ENCODE measurements around the gene NOVA2. TPM values are rescaled to one million over a fixed set of nuclear protein-coding genes. Genes with fewer than 3 reads are reported as not detected.

The NOVA2 gene
- polyA plus RNA-seq, 1 of the 3 experiments (the other 2 are of a cell fraction) = 1.9 TPM

GRCh38 chr19:45976178-45976577 lies 2.5 kb upstream of the NOVA2 start:
- H2AFZ ChIP-seq (ENCODE audit: low read depth) = no peak overlapping the region
- TF ChIP-seq RAD21 (IDR thresholded peaks at IDR 0.05; ENCODE audit: low read length) = no peak
- no peak for TF ChIP-seq EP300 (IDR thresholded peaks at IDR 0.05; ENCODE audit: borderline replicate concordance in 1 of 2, low read depth in 1 of 2, low read length in 1 of 2)
- no peak for TF ChIP-seq SIN3A (IDR thresholded peaks at IDR 0.05; ENCODE audit: borderline replicate concordance, low read depth, low read length)
- TF ChIP-seq, protein P1, sequence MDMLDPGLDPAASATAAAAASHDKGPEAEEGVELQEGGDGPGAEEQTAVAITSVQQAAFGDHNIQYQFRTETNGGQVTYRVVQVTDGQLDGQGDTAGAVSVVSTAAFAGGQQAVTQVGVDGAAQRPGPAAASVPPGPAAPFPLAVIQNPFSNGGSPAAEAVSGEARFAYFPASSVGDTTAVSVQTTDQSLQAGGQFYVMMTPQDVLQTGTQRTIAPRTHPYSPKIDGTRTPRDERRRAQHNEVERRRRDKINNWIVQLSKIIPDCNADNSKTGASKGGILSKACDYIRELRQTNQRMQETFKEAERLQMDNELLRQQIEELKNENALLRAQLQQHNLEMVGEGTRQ (IDR thresholded peaks at IDR 0.05; ENCODE audit: borderline replicate concordance, low read depth, low read length) = no peak
- no peak for TF ChIP-seq TEAD4 (IDR thresholded peaks at IDR 0.05; ENCODE audit: borderline replicate concordance, insufficient read depth)
- no peak for TF ChIP-seq MXI1 (IDR thresholded peaks at IDR 0.05; ENCODE audit: low read depth, low read length)
- TF ChIP-seq FOSL2 (IDR thresholded peaks at IDR 0.05; ENCODE audit: borderline replicate concordance, low read depth) = no peak
- TF ChIP-seq CHD2 (IDR thresholded peaks at IDR 0.05; ENCODE audit: low read length, partially characterized antibody) = no peak
- no peak for TF ChIP-seq RFX5 (IDR thresholded peaks at IDR 0.05; ENCODE audit: low read length)
- no peak for TF ChIP-seq TAF1 (IDR thresholded peaks at IDR 0.05; ENCODE audit: borderline replicate concordance, low read depth, low read length)
- no peak for TF ChIP-seq YY1 (IDR thresholded peaks at IDR 0.05; ENCODE audit: low read depth)
- no peak for TF ChIP-seq SMC3 (IDR thresholded peaks at IDR 0.05; ENCODE audit: low read depth, low read length)
- no peak for TF ChIP-seq NFIC (IDR thresholded peaks at IDR 0.05; ENCODE audit: borderline replicate concordance)
- TF ChIP-seq GATA2 (CRISPR knock-in tag; IDR thresholded peaks at IDR 0.05) = no peak
- TF ChIP-seq, protein P2, sequence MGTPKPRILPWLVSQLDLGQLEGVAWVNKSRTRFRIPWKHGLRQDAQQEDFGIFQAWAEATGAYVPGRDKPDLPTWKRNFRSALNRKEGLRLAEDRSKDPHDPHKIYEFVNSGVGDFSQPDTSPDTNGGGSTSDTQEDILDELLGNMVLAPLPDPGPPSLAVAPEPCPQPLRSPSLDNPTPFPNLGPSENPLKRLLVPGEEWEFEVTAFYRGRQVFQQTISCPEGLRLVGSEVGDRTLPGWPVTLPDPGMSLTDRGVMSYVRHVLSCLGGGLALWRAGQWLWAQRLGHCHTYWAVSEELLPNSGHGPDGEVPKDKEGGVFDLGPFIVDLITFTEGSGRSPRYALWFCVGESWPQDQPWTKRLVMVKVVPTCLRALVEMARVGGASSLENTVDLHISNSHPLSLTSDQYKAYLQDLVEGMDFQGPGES (IDR thresholded peaks at IDR 0.05; ENCODE audit: low read depth, low read length) = no peak
- TF ChIP-seq FOXM1 (IDR thresholded peaks at IDR 0.05; ENCODE audit: low read depth) = no peak
- no peak for TF ChIP-seq JUND (IDR thresholded peaks at IDR 0.05)
- no peak for TF ChIP-seq FOXJ3 (CRISPR knock-in tag; IDR thresholded peaks at IDR 0.05)
- TF ChIP-seq, protein P3, sequence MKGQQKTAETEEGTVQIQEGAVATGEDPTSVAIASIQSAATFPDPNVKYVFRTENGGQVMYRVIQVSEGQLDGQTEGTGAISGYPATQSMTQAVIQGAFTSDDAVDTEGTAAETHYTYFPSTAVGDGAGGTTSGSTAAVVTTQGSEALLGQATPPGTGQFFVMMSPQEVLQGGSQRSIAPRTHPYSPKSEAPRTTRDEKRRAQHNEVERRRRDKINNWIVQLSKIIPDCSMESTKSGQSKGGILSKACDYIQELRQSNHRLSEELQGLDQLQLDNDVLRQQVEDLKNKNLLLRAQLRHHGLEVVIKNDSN (IDR thresholded peaks at IDR 0.05; ENCODE audit: borderline replicate concordance, low read depth) = no peak
- TF ChIP-seq, protein P4, sequence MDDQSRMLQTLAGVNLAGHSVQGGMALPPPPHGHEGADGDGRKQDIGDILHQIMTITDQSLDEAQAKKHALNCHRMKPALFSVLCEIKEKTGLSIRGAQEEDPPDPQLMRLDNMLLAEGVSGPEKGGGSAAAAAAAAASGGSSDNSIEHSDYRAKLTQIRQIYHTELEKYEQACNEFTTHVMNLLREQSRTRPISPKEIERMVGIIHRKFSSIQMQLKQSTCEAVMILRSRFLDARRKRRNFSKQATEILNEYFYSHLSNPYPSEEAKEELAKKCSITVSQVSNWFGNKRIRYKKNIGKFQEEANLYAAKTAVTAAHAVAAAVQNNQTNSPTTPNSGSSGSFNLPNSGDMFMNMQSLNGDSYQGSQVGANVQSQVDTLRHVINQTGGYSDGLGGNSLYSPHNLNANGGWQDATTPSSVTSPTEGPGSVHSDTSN (IDR thresholded peaks at IDR 0.05) = no peak
- ChIA-PET POLR2A (no interaction called here), CTCF (interaction anchor here (1.1 kb wide), 1 partner anchor 23 kb away, joined by 3 read pairs; no protein-coding TSS in a partner anchor)
- H3K4me3 ChIP-seq (ENCODE audit: low read depth in 2 of 2, low read length in 1 of 2) = no peak overlapping the region
- H3F3A ChIP-seq (replicated peaks; ENCODE audit: insufficient read depth) = peaks cover 8% of the 10 kb centered on the region
- no peak overlapping the region for H3K4me2 ChIP-seq
- no peaks in the 10 kb centered on the region for H3K9me3 ChIP-seq
- H3K27me3 ChIP-seq (ENCODE audit: insufficient read depth) = no peaks in the 10 kb centered on the region; the same call in 1 of the 2 replicates
- WGBS (ENCODE audit: low lambda C conversion rate) = 64% methylated on average over 13 of the region's 14 CpGs
- no peaks in the 10 kb centered on the region for H3K79me2 ChIP-seq (ENCODE audit: insufficient read depth)
- H4K20me1 ChIP-seq (ENCODE audit: insufficient read depth) = no peaks in the 10 kb centered on the region
- no peaks in the 10 kb centered on the region for H3K9me2 ChIP-seq
- H3K36me3 ChIP-seq (replicated peaks in 1 of 2; ENCODE audit: control insufficient read depth in 1 of 2, insufficient read depth in 2 of 2, low read length in 1 of 2) = no peaks in the 10 kb centered on the region
- H3K4me1 ChIP-seq (ENCODE audit: control insufficient read depth in 1 of 2, insufficient read depth in 2 of 2, low read depth in 1 of 2, low read length in 1 of 2) = peaks cover 0 to 9% of the 10 kb centered on the region in 2 experiments; a peak in 1 of 4 replicates
- no peak overlapping the region for H3K9ac ChIP-seq
- no peak overlapping the region for H3K27ac ChIP-seq (ENCODE audit: low read depth in 2 of 2, low read length in 1 of 2)
- DNase-seq = no peak
